Stimulated activated CD8-positive, alpha-beta memory T cell treated with anti-CD3 and anti-CD28 coated beads, Interleukin-12 subunit alpha, Interleukin-12 subunit beta, amount 100 ng/mL, for 4 hours (primary cell): ENCODE measurements around the gene HERC4.

Experiments
- DNase-seq: peaks from one replicate; pipeline ENCODE4 v3.0.0-alpha.2; 2020; ENCODE audit warnings: low read depth

HERC4 gene, protein sequence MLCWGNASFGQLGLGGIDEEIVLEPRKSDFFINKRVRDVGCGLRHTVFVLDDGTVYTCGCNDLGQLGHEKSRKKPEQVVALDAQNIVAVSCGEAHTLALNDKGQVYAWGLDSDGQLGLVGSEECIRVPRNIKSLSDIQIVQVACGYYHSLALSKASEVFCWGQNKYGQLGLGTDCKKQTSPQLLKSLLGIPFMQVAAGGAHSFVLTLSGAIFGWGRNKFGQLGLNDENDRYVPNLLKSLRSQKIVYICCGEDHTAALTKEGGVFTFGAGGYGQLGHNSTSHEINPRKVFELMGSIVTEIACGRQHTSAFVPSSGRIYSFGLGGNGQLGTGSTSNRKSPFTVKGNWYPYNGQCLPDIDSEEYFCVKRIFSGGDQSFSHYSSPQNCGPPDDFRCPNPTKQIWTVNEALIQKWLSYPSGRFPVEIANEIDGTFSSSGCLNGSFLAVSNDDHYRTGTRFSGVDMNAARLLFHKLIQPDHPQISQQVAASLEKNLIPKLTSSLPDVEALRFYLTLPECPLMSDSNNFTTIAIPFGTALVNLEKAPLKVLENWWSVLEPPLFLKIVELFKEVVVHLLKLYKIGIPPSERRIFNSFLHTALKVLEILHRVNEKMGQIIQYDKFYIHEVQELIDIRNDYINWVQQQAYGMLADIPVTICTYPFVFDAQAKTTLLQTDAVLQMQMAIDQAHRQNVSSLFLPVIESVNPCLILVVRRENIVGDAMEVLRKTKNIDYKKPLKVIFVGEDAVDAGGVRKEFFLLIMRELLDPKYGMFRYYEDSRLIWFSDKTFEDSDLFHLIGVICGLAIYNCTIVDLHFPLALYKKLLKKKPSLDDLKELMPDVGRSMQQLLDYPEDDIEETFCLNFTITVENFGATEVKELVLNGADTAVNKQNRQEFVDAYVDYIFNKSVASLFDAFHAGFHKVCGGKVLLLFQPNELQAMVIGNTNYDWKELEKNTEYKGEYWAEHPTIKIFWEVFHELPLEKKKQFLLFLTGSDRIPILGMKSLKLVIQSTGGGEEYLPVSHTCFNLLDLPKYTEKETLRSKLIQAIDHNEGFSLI

DNA sequence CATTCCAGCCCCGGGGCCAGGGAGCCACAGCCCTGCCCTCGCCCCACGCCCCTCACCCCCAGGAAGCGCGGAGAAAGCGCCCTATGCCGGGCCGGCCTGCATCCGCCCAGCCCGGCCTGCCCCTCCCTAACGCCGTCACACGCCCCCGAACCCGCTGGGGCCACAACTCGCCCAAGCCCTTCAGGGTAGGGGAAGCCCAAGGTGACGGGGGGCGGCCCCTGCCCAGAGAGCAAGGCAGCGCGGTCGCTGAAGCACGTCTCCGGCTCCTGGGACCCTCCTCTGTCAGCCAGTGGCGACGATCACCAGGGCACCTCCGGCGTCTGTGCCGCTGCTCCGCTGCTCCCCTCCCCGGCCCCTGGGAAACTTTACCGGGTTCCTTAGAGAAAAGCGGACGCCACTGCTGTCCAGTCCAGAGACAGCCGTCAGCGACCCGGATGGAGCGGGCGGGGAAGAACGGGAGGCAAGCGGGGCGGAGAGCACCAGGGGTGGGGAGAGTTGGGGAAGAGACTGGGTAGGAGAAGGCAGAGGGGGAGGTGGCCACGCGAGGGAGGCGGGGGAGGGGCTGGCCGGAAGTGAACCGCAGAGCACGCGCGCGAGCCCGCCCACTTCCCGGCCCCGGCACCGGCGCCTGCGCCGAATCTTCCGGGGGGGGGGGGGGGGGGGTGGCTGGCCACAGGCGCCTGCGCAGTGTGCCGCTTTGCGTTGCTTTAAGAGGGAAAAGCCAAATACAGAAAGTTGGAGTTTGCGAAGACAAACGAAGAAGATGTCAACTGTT lies at the start of gene HERC4:
Gene HERC4 (minus strand): TSS at position 509 of the 775 bp plus-strand sequence. CDS start 2,175 bp downstream, outside the sequence.
- DNase-seq, result peak; percentile 87

GRCh38 chr10:68124718-68125117 lies 49.6 kb upstream of the HERC4 start:
- DNase-seq, result no peak

- DNase-seq, result no peak
These were observed 46.8 kb upstream of the HERC4 start for GRCh38 chr10:68121852-68122251.

- no peak for DNase-seq
These were observed 46.1 kb upstream of the HERC4 start for GRCh38 chr10:68121020-68121743.

GRCh38 chr10:68118657-68119056 lies 43.6 kb upstream of the HERC4 start:
- DNase-seq, result no peak

DNA sequence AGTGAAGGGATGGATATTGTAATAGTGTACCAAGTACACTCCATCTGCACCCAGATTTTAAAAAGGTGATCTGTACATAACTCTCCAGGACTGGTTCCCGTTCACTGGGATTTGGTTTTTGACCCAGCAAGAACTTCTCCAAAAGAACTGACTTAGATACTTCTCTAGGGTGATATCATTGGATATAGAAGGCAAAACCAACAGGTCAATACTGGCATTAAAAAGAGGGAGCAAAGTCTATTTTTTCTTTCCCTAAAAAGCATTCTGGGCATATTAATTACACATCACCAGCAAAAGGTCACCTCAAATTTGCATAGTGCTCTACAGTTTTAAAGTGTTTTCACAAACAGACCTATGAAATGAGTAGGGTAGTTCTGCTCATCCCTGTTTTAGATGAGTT lies 37.8 kb upstream of the HERC4 start:
- no peak for DNase-seq

DNA sequence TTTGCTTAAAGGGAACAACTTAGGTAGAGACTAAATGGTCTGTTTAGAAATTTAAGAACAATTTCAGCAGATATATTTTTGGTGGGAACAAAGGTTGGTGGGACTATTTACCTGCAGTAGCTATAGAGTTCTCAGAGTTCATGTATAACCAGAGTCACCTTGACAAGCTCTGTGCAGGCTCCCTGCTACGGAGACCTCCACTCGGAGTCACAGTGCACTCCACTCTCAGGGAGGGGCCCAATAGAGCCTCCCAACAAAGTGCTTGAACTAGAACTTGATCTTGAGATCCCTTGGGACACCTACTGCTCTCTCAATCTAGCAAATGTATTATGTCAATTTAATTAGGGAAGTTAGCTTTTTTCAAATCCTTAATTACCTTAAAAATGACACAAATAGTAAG lies 36.5 kb upstream of the HERC4 start:
- no peak for DNase-seq

DNA sequence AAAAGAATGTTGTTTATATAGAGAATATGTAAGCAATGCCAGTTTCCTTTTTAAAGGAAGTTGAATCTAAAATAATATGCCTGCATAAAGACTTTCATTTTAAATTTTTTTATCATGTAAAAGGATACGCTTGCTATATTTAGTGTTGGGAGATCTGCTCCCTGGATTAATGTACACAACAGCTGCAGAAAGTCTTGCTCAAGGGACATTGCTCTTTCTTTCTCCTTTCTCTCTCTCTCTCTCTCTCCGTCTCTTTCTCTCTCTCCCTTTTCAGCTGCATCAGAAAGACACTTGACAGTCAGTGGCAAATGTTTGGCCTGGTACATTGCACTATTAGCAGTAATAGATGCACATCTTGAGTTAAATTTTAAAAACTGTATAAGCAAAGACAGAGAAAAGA lies 34.9 kb upstream of the HERC4 start:
- DNase-seq, result no peak

DNA sequence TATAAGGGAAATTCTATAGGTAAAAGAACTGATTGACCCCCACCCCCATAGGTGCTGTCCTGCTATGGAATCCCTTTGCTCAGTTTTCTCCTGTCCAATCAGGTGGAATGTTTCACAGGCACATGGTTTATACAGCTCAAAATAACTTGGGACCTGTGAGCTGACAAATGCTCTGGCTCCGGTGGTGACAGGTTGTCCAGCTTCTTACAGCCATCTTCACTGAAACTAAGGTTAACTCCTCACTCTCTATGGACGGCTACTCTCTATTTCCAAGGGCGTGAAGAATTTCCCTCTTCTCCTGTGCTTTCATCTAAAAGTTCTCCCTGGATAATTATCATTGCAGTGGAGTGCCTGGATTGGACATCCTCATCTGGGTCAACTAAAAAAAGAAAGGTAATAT lies 34.2 kb upstream of the HERC4 start, which contains the start of gene MYPN:
Gene MYPN (plus strand): TSS at position 158 of the 400 bp plus-strand sequence. CDS start 11,951 bp downstream, outside the sequence.
- DNase-seq, result no peak

GRCh38 chr10:68108653-68109052 lies 33.6 kb upstream of the HERC4 start:
- DNase-seq, result no peak

- no peak for DNase-seq
These were observed 33.0 kb upstream of the HERC4 start for GRCh38 chr10:68108051-68108450.

GRCh38 chr10:68107651-68108050 lies 32.6 kb upstream of the HERC4 start:
- no peak for DNase-seq

GRCh38 chr10:68106656-68107055 lies 31.6 kb upstream of the HERC4 start:
- DNase-seq, result no peak

DNA sequence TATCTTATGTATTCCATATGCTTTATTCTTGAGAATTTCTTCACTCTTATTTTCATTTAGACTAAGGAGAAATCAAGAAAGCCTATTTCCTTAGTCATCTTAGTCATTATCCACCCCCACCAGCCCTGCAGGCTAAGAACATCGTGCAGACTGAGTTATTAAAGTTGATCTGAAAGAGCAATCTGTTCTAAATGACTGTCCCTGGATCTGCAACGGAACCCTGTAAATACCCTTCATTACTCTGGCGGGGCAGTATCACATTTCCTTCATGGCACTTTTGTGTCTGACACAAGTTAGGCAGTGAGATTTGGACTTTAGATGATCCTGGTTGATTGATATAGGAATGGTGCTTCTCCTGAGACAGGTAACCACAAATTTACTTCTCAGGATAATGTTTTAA lies 30.7 kb upstream of the HERC4 start:
- DNase-seq, result no peak

DNA sequence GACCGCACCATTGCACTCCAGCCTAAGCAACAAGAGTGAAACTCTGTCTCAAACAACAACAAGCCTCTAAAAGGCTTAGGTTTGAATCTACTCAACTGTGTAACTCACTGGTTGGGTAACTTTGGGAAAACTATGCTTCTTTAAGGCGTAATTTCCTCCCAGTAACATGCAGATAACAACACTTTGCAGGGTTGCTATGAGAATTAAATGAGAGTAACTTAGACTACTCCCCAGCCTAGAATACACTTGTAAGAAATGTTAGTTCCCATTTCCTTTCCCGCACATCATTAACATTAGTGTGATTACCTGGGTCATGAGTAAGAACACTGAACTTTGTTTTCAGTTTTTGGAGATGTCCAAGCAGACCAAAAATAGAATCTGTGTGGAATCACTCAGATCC lies 28.8 kb upstream of the HERC4 start:
- no peak for DNase-seq

GRCh38 chr10:68103261-68103878 lies 28.3 kb upstream of the HERC4 start:
- DNase-seq, result no peak

DNA sequence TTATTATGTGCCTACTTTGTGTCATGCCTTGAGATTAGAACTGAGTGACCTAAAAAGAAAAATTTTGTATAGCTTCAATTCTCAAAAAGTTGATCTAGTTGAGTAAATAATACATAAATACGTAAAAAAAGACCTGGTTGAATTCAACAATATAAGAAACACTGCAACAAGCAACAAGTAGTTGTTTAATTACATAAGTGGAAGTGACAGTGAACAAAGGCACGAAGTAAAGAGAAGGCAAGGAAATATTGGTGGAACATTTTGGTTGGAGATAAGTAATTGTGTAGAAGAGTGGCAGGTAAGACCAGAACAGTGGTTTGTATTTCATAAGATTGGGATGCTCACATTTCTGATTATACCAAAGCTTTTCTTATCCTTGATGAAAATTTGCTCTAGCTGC lies 26.0 kb upstream of the HERC4 start:
- DNase-seq, result no peak

DNA sequence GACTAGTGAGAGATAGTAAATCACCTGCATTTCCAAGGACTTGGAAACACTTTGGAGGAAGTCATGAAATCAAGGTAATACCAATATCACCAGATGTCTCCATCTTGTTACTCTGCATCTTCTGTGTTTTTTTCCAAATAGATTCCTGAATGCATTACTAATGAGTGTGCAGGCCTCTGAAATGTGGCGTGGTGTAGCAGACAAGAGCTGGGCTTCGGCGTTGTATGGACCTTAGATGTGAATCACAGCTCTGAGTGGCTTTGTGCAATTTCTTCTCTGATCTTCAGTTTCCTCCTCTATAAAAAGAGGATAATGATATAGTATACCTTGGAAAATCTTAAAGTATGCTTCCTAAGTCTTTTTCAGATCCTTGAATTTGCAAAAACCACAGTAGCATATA lies 24.7 kb upstream of the HERC4 start:
- DNase-seq, result no peak

DNA sequence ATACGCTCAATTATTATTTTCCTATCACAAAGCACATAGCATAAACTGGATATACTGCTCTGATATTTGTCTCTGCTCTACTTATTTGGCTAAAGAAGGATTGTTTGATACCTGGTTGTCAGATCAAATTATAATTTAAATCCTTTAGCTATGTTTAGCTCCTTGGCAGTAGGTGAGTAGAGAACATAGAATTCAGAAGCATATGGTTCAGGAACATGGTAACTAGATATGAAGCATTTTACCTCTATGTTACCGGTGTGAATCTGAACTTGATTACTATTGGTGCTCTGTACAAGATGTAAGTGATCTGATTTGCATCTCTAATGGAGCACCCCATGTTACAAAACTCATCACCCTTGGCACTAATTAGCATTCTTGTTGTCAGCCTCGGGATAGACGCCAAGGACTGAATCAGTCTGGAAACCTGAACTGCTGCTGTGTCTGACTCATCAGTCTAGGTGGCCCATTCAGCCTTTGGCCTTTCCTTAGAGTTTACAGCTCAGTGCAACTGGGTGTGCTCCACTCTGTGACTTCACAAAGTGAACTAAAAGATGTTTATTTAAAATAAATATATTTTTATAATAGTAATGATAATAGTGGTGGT lies 21.9 kb upstream of the HERC4 start:
- no peak for DNase-seq

DNA sequence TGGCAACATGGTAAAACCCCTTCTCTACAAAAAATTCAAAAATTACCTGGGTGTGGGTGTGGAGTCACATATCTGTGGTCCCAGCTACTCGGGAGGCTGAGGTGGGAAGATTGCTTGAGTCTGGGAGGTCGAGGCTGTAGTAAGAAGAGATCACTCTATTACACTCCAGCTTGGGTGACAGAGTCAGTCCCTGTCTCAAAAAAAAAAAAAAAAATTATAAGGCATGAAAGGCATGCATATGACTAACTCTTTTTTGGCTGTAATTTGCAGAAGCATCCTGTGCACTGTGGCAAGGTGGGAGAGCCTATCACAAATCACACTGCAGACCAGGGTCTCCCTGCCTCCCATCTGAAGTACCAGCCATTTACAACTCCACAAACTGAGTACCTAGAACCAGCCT lies 20.1 kb upstream of the HERC4 start:
- no peak for DNase-seq
